ENCODE measurements around the gene ZNF10.

- no peak for TF ChIP-seq POLR2A (IDR thresholded peaks at IDR 0.05)
- no peak for TF ChIP-seq CTCF (IDR thresholded peaks at IDR 0.05)
These were observed 59.7 kb downstream of the ZNF10 start for GRCh38 chr12:133190176-133190575.
